Ammon's horn (tissue), 1 donor: ENCODE measurements around the gene PTPRD.
"Not testable (repeated sequence)": the region's sequence is repeated elsewhere in the genome, so short reads cannot be mapped to it uniquely, and the experiment has no call there.

Source experiments
- DNase-seq: peaks from one replicate; pipeline ENCODE4 v3.0.0-alpha.2; 2016; ENCODE audit warnings: low spot score

The PTPRD gene

GRCh38 chr9:8724284-8725018 is 1888.4 kb downstream of the PTPRD start:
- DNase-seq: no peak

- DNase-seq: no peak
These were observed 1889.6 kb downstream of the PTPRD start for GRCh38 chr9:8723195-8723594.

GRCh38 chr9:8719833-8720486 is 1892.8 kb downstream of the PTPRD start:
- DNase-seq: no peak

- DNase-seq: no peak
These were observed 1894.6 kb downstream of the PTPRD start for GRCh38 chr9:8718121-8718725.

- DNase-seq: no peak
These were observed 1895.7 kb downstream of the PTPRD start for GRCh38 chr9:8717146-8717545.

- no peak for DNase-seq
These were observed 1897.0 kb downstream of the PTPRD start for GRCh38 chr9:8715788-8716187.

GRCh38 chr9:8713811-8714165 is 1899.0 kb downstream of the PTPRD start:
- no peak for DNase-seq

GRCh38 chr9:8713149-8713810 is 1899.5 kb downstream of the PTPRD start:
- DNase-seq: no peak

GRCh38 chr9:8709731-8710130 is 1903.1 kb downstream of the PTPRD start:
- no peak for DNase-seq

GRCh38 chr9:8708728-8709127 is 1904.1 kb downstream of the PTPRD start:
- no peak for DNase-seq

GRCh38 chr9:8706998-8707397 is 1905.8 kb downstream of the PTPRD start:
- no peak for DNase-seq

- no peak for DNase-seq
These were observed 1906.3 kb downstream of the PTPRD start for GRCh38 chr9:8706531-8706930.

GRCh38 chr9:8705861-8706260 is 1906.9 kb downstream of the PTPRD start:
- DNase-seq: no peak

GRCh38 chr9:8703904-8704303 is 1908.9 kb downstream of the PTPRD start:
- DNase-seq: no peak

GRCh38 chr9:8701904-8702303 is 1910.9 kb downstream of the PTPRD start:
- no peak for DNase-seq

GRCh38 chr9:8697565-8697964 is 1915.2 kb downstream of the PTPRD start:
- DNase-seq: not testable (repeated sequence)

- DNase-seq: no peak
These were observed 1916.3 kb downstream of the PTPRD start for GRCh38 chr9:8696516-8696915.

GRCh38 chr9:8694983-8695588 is 1917.7 kb downstream of the PTPRD start:
- no peak for DNase-seq

GRCh38 chr9:8693464-8693863 is 1919.3 kb downstream of the PTPRD start:
- no peak for DNase-seq

- DNase-seq: no peak
These were observed 1926.3 kb downstream of the PTPRD start for GRCh38 chr9:8686516-8686915.

GRCh38 chr9:8685825-8686224 is 1927.0 kb downstream of the PTPRD start:
- no peak for DNase-seq

GRCh38 chr9:8684978-8685708 is 1927.7 kb downstream of the PTPRD start:
- DNase-seq: no peak
